Germinal center (tissue), 1 donor: ENCODE data around the gene RAB3B.
"Not testable (repeated sequence)": the region's sequence is repeated elsewhere in the genome, so short reads cannot be mapped to it uniquely, and the experiment has no call there.

Source experiments
- DNase-seq: peaks from one replicate; pipeline ENCODE4 v3.0.0; 2012; ENCODE audit warnings: mixed read lengths, low spot score

Gene RAB3B, protein sequence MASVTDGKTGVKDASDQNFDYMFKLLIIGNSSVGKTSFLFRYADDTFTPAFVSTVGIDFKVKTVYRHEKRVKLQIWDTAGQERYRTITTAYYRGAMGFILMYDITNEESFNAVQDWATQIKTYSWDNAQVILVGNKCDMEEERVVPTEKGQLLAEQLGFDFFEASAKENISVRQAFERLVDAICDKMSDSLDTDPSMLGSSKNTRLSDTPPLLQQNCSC

DNA sequence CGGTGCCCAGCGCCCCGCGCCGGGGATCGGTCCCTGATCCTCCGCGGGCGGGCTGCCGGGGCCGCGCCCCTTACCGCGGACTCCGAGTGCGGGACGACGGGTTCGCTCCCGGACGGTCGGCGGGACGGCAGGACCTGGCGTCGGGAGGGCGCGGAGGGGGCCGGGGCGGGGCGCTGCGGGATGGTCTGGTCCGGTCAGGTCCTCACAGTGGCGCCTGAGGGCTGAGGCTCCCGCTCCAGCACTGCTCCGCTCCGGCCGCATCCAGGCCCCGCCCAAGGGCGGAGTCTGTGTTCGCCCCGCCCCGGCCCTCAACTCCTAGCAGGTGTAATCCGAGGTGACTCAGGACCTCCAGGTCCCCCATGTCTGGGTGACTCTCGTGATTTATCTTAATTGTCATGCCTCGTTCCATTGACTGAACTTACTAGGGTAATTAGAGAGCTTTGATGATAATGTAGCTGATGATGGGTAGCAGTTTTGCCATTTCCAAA is at the start of gene RAB3B:
Gene RAB3B (minus strand): TSS at position 223 of the 488 bp plus-strand sequence. CDS start 13,583 bp downstream, outside the sequence.
- DNase-seq: peak; percentile 78

DNA sequence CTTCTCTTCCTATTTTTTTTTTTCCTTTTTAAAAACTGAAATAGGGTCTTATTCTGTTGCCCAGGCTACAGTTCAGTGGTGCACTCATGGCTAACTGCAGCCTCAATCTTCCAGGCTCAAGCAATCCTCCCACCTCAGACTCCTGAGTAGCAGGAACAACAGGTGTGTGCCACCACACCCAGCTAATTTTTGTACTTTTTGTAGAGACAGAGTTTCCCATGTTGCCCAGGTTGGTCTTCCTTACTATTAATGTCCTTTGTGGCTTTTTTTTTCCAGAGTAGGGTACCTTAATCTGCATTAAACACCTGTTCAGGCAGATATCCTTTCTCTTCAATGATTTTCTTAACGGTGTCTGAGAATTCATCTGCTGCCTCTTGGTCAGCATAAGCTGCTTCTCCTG is 47.4 kb upstream of the RAB3B start:
- DNase-seq: no peak

DNA sequence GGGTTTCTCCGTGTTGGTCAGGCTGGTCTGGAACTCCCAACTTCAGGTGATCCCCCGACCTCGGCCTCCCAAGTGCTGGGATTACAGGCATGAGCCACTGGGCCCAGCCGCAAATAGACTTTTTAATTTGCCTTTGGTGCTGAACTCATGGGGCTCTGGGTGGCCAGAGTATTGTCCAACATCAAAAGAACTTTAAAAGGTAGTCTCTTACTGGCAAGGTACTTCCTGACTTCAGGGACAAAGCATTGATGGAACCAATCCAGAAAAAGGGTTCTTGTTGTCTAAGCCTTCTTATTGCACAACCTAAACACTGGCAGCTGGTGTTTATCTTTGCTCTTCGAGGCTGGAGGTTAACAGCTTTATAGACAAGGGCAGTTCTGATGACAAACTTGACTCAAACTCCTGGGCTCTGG is 46.9 kb upstream of the RAB3B start:
- no peak for DNase-seq

DNA sequence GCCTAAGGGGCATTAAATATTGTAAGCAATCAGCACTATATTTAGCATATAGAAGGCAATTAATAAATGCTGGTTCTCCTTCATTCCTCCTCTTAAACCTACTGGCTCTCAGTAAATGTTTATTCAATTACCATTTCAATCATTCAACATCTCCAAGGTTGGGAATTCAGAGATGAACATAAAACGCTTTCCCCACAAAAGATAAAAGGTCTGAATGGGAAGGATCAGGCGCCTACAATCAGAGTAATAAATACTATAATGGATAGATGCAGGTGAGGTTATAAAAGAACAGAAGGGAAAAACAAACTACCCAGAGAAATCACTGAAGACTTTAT is 43.5 kb upstream of the RAB3B start:
- DNase-seq: no peak

DNA sequence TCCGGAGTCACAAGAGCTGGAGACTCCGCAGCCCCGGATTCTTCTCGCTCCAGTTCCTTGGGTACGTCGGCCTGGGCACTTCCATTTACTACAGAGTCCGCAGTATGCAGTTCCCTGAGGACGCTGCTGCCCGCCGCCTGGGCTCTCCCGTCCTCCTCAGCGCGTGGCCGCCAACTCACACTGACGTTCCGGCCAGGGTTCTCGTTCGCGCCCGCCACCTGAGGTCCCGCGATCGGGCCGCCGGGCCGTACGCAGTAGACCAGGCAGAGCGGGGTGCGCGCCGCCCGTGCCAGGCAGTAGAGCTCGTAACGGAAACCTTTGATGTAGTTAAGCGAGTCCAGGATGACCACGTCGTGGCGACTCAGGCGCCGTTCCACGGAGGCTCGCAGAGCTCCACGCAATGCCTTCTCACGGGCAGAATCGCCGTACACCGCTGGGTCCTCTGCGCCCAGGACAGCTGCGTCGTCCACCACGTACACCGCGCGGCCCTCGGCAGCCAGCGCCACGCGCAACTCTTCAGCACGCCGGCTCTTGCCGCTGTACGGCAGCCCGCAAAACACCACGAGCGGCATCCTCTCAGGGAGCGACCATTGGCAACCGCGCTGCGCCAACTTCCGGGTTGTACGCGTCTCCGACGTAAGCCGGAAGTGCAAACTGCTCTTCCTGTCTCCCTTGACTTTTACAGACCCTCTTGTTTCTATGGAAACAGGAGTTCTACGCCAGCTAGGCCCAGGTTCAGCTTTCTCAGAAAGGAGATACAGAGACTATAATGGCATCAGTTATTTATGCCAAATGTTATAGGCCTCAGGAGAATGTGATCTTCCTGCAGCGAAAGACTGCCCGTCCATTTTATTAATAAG is 42.9 kb upstream of the RAB3B start, which contains the start of gene KTI12:
Gene KTI12 (minus strand): TSS at position 621 of the 860 bp plus-strand sequence. CDS start 49 bp downstream, at position 572.
- DNase-seq: peak; percentile 89

DNA sequence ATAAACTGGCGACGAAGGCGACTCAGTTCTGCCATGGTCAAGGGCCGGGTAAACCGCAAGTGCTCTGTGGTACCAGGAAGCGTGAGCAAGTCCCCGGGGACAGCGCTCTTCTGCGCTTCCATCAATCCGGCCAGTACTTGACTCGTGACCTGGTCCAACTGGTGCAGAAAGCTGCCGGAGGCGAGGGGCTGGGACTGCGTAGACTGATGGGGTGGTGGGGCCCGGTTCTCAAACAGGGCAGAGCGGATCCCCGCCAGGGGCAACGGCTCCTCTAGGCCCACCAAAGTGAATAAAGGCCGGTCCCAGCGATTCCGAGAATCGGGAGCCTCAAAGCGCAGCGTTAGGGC is 42.3 kb upstream of the RAB3B start:
- peak; percentile 25 for DNase-seq

DNA sequence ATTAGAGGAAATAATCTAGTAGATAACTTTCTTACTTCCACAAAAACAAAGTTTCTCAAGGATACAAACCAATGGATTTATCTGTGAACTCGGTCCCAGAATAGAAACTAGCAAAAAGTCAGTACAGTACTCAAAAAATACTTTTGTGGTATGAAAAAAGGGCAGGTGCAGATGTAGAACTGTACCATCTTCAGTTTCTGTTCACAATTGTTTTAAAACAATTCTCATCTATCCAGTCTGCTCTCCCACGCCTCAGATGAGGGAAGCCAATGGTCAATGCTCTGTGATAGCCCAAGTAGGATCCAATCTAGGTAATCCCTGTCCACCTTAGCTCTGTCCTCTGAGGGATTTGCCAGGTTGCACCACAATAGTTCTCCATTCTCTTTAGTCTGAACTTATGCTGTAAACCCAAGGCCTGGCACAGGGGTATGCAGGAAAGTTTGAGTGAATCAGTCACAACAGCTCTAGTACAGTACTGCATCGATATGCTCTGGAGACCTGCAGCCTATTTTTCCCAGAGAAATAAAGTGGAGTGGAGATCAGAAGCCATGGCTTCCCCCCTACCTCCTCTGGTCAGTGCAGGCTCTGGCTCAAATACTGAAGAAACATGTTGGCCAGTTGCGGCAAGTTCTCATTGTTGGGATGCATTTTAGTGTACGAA is 41.8 kb upstream of the RAB3B start:
- no peak for DNase-seq

DNA sequence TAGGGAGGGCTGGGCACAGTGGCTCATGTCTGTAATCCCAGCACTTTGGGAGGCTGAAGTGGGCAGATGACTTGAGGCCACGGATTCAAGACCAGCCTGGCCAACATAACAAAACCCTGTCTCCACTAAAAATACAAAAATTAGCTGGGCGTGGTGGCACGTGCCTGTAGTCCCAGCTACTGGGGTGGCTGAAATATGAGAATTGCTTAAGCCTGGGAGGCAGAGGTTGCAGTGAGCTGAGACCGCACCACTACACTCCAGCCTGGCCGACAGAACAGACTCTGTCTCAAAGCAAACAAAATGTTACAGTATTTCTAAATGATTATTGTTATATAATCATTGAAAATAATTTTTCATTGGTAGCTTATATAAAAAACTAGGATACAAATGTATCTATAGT is 38.3 kb upstream of the RAB3B start:
- DNase-seq: not testable (repeated sequence)

DNA sequence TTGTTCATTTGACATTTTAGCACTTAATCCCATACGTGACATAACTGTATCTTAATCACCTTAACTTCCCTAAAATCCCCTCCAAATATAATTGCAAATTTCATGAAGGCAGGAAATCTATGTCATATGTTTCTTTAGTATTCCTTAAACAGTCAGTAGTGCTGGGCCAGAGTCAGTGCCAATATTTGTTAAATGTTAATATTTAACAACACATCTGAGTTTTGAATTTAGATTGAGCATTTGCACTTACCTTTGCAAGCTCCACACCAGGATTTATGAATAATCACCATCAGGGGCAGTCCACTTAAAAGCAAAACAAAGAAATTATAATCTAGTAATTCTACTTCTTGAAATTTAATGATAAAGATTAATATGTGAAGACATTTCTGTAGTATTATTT is 37.8 kb upstream of the RAB3B start:
- no peak for DNase-seq

DNA sequence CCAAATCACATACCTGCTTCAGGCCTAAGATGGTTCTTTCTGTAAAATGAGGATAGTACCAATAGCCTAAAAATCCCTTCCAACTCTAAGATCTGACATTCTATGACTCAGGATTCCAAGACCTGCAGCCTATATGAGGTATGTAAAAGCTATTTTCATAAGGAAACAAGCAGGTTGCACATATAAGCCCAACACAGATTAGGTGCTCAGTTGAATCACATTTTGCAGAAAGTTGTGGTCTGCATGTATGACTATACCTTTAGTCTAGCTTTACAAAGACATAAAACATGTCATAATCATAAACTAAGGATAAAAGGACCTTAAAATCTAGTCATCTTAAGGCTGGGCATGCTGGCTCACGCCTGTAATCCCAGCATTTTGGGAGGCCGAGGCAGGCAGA is 35.8 kb upstream of the RAB3B start:
- DNase-seq: no peak

DNA sequence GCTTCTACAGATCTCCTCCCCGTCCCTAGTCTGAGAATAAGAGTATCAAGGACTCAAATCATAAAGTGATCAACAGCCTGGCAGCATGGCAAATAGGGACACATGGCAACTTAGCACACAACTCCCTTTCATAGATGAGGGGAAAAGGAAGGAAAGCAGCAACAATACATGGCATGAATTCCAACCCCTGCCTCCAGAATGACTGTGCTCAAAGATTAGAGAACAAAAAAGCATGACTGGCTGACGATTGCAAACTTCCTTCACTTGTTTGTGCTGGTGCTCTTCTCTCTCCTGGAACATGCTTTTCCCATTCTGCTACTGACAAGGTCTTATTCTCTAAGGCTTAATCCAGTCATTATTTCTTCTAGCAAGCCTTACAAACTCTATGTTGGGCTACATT is 31.6 kb upstream of the RAB3B start:
- no peak for DNase-seq

DNA sequence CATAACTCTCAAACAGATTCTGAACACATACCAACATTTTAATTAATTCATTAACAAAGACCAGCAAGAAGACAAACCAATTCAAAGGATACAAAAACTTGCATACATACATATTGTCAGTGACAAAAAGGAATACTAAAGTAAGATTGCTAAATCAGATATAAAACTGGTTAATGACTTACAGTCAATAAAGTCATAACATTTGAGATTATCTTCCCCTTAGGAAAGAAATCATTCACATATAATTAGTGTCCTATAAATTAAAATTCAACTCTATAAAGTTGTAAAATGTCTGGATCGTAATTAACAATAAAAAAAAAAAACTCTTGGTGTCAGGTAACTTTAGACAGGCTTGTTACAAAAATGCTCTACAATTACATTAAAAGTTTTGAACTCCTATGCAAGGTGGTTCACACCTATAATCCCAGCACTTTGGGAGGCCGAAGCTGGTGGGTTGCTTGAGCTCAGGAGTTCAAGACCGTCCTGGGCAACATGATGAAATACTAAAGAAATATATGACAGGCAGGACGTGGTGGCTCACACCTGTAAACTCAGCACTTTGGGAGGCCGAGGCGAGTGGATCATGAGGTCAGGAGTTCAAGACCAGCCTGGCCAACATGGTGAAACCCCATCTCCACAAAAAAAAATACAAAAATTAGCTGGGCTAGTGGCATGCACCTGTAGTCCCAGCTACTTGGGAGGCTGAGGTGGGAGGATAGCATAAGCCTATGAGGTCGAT is 17.7 kb upstream of the RAB3B start:
- no peak for DNase-seq

DNA sequence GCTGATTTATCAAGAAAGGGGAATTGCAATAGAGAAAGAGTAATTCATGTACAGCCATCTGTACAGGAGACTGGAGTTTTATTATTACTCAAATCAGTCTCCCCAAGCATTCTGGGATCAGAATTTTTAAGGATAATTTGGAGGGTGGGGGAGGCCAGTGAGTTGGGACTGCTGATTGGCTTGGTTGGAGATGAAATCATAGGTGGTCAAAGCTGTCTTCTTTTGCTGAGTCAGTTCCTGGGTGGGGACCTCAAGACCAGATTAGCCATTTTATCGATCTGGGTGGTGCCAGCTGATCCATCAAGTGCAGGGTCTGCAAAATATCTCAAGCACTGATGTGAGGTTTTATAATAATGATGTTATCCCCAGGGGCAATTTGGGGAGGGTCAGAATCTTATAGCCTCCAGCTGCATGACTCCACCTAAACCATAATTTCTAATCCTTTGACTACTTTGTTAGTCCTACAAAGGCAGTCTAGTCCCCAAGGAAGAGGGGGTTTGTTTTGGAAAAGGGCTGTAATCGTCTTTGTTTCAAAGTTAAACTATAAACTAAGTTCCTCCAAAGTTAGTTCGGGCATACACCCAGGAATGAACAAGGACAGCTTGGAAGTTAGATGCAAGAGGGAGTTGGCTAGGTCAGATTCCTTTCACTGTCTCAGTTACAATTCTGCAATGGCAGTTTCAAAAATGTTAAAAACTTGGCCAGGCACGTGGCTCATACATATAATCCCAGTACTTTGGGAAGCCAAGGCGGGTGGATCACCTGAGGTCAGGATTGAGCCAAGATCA is 16.9 kb upstream of the RAB3B start:
- no peak for DNase-seq

DNA sequence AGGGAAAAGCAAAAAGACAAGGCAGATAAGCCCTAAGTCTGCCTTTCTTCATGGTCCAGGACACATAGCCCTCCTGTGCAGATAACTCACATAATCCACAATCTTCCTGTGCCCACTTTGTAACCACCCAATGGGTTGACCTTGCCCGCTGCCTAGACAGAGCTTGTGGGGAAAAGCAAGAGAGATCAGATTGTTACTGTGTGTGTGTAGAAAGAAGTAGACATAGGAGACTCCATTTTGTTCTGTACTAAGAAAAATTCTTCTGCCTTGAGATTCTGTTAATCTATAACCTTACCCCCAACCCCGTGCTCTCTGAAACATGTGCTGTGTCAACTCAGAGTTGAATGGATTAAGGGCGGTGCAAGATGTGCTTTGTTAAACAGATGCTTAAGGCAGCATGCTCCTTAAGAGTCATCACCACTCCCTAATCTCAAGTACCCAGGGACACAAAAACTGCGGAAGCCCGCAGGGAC is 15.6 kb upstream of the RAB3B start:
- DNase-seq: not testable (repeated sequence)

DNA sequence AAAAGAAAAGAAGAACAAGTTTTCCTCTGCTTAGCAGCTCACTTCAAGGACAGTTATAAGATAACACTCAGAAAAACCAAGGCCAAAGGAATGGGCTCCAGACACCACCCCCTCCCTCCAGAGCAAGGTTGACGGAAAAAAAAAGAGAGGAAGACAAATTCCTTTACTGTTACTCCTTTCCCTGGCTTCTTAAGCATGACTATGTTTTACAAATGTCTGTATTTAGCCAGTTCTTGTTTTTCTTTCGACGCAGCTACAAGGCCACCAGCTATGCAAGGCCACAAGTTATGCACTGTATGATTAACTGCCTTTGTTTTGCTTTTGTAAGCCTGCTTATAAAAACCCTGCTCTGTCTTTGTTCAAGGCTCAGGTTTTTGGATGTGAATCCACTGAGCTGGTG is 15.0 kb upstream of the RAB3B start:
- not testable (repeated sequence) for DNase-seq

DNA sequence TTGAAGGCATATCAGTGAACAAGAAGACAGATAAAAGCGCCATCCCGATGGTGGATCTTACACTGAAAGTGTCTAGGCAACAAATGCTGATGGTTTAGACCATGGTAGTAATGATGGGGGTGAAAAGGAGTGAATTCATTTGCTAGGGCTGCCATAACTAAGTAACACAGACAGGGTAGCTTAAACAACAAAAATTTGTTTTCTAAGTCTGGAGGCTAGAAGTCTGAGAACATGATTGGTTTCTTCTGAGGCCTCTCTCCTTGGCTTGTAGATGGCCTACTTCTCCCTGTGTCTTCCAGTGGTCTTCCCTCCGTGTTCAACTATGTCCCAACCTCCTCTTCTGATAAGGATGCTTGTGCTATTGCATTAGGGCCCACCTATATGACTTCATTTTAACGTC is 13.4 kb upstream of the RAB3B start:
- DNase-seq: no peak

DNA sequence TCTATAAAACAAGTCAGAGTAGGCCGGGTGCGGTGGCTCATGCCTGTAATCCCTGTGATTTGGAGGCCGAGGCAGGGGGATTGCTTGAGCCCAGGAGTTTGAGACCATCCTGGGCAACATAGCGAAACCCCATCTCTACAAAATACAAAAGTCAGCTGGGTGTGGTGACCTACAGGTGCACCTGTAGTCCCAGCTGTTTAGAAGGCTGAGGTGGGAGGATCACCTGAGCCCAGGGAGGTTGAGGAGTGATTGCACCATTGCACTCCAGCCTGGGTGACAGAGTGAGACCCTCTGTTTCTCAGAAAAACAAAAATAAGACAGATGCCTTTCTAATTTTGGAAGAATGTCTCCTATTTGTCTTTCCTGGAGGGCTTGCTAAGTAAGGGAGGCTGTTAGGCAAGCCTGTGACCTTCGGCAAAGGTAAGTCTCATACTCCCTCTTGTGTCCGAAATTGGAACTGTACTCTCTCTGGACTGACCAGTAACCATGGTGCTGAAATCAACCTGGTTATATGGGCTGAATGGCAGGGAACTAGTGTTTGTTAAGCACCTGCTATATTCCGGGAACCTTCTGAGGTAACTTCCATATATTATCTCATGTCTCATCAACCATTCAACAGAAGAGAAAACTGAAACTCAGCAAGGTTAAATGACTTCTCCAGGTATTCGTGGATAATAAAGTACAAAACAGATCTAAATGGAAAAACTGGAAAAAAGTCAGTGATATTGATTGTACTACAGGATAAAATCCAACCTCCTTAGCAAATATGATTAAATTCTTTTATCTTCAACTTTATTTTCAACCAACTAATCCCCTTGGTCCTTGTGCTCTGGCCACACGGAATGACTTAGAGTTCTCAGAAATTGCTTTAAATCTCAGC is 11.8 kb upstream of the RAB3B start:
- DNase-seq: peak; percentile 84

DNA sequence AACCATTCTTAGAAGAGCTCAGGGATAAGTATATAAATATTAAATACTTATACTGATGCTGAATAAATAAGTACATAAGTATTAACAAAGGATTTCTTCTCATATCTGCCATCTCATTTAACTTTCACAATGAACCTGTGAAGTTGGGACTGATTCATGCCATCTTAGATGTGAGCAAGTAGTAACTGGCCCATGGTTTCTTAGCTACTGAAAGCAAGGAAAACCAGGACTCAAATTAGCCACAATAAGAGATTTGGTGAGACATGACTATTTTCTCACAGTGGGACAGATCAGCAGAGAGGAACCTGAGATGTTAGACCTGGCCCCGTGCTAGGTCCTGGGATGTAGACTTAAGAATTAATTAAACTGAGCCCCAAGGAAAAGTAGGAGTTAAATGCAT is 8.2 kb upstream of the RAB3B start:
- DNase-seq: no peak

DNA sequence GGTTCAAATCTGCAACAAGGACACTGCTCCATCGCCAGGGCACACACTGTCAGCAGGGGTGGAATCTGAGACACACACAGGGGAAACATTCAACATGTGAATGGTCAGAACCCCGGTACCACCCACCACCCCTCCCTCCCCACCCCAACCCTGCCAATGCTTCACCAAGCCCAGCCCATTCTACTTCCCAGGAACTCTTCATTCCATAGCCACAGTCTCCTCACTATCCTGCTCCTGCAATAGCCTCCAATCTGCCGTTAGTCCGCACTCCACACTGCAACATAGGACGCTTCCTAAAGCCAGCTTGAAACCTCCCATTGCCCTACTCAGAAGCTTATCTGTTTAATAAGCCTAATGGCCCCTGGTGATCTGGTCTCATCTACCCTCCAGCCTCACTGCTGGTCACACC is 7.5 kb upstream of the RAB3B start:
- no peak for DNase-seq
